ENCODE data around the gene GHRL. TPM values are rescaled to one million over a fixed set of nuclear protein-coding genes. Genes with fewer than 3 reads are reported as not detected.

The GHRL gene
- total RNA-seq, 6 experiments from 2014 or later, result 0.32 to 0.43 TPM; not detected in 4

- Histone ChIP-seq H3K4me3 (no peak overlapping the region), H3K27me3 (no peaks in the 10 kb centered on the region), H3K9me3 (no peaks in the 10 kb centered on the region), H3K27ac (no peak overlapping the region), H3K4me1 (no peaks in the 10 kb centered on the region), H3K36me3 (peaks cover 0 to 48% (median 7%) of the 10 kb centered on the region in 4 donors)
- ATAC-seq, result no peak
- intact Hi-C loops (cut with DNase I), result no loop called here
- 100% methylated on average over 4 of the region's 8 CpGs for WGBS (ENCODE audit: insufficient coverage, low coverage, low lambda C conversion rate, missing lambda C conversion rate)
- TF ChIP-seq CTCF (IDR thresholded peaks at IDR 0.05), result no peak
- peak in 2 of 3 donors; percentile 2 to 40 for DNase-seq
Measured at GRCh38 chr3:10339376-10339955, 46.7 kb upstream of the GHRL start.

GRCh38 chr3:10338591-10339353 lies 46.0 kb upstream of the GHRL start:
- WGBS (ENCODE audit: insufficient coverage, low coverage, low lambda C conversion rate, missing lambda C conversion rate), result 65% methylated on average over 8 of the region's 12 CpGs
- intact Hi-C loops (cut with DNase I), result no loop called here
- DNase-seq, result peak in 1 of 3 donors; percentile 43
- no peaks in the 10 kb centered on the region for H3K4me1 ChIP-seq
- no peak for TF ChIP-seq CTCF (IDR thresholded peaks at IDR 0.05)
- TF ChIP-seq POLR2A (IDR thresholded peaks at IDR 0.05), result no peak
- no peaks in the 10 kb centered on the region for H3K9me3 ChIP-seq
- ATAC-seq, result no peak
- no peaks in the 10 kb centered on the region for H3K27me3 ChIP-seq
- H3K4me3 ChIP-seq, result no peak overlapping the region
- H3K27ac ChIP-seq, result no peak overlapping the region
- peaks cover 0 to 48% (median 7%) of the 10 kb centered on the region in 4 donors for H3K36me3 ChIP-seq

GRCh38 chr3:10338164-10338470 lies 45.4 kb upstream of the GHRL start:
- peaks cover 0 to 48% (median 7%) of the 10 kb centered on the region in 4 donors for H3K36me3 ChIP-seq
- TF ChIP-seq CTCF (IDR thresholded peaks at IDR 0.05), result no peak
- no peak for TF ChIP-seq POLR2A (IDR thresholded peaks at IDR 0.05)
- WGBS (ENCODE audit: insufficient coverage, low coverage, low lambda C conversion rate, missing lambda C conversion rate), result 90% methylated on average over 3 of the region's 16 CpGs
- H3K4me3 ChIP-seq, result no peak overlapping the region
- H3K27me3 ChIP-seq, result no peaks in the 10 kb centered on the region
- no peak for ATAC-seq
- DNase-seq, result peak in 1 of 3 donors; percentile 49
- H3K9me3 ChIP-seq, result no peaks in the 10 kb centered on the region
- intact Hi-C loops (cut with DNase I), result no loop called here
- no peaks in the 10 kb centered on the region for H3K4me1 ChIP-seq
- no peak overlapping the region for H3K27ac ChIP-seq

GRCh38 chr3:10337323-10338163 lies 44.8 kb upstream of the GHRL start:
- 100% methylated on average over 1 of the region's 20 CpGs for WGBS (ENCODE audit: insufficient coverage, low coverage, low lambda C conversion rate, missing lambda C conversion rate)
- no peaks in the 10 kb centered on the region for H3K9me3 ChIP-seq
- DNase-seq (peak in 1 of 3 donors; percentile 42), ATAC-seq (peak in 1 of 4 donors; percentile 6)
- H3K36me3 ChIP-seq, result peaks cover 0 to 45% (median 4%) of the 10 kb centered on the region in 4 donors
- intact Hi-C loops (cut with DNase I), result no loop called here
- no peak overlapping the region for H3K27ac ChIP-seq
- TF ChIP-seq CTCF (IDR thresholded peaks at IDR 0.05) (no peak), POLR2A (IDR thresholded peaks at IDR 0.05) (no peak)
- H3K27me3 ChIP-seq, result no peaks in the 10 kb centered on the region
- no peaks in the 10 kb centered on the region for H3K4me1 ChIP-seq
- no peak overlapping the region for H3K4me3 ChIP-seq
